Keratinocyte (primary cell): ENCODE data around the gene NUBP2. TPM values are rescaled to one million over a fixed set of nuclear protein-coding genes. Genes with fewer than 3 reads are reported as not detected.

ENCODE experiments used
- DNase-seq: peaks from one replicate; pipeline ENCODE4 v3.0.0-alpha.2; 2011; ENCODE audit warnings: low read depth, missing footprints, low spot score
- FAIRE-seq: peaks from 2 replicates; lab custom pipeline; 2011; peaks lifted over from hg19 to GRCh38; lab: Jason Lieb, UNC
- H2AFZ ChIP-seq: 2 replicates; pipeline ENCODE4 v1.6.0; 2012; ENCODE audit warnings: low read length, control low read depth, inconsistent platforms; ENCODE audit not compliant: control insufficient read depth
- H3K27ac ChIP-seq: 2 replicates; pipeline ENCODE4 v1.5.1; 2011; ENCODE audit warnings: low read length; ENCODE audit not compliant: control insufficient read depth, insufficient read depth
- H3K27me3 ChIP-seq: 3 replicates; pipeline ENCODE4 v1.6.0; 2011; ENCODE audit warnings: low read length; ENCODE audit not compliant: control insufficient read depth, insufficient read depth; ENCODE audit errors: extremely low read depth
- H3K36me3 ChIP-seq, 2 experiments: 2 replicates in 1 of 2; 3 replicates in 1 of 2; pipeline ENCODE4 v1.5.1; 2011; ENCODE audit warnings: low read length in 2 of 2, mild to moderate bottlenecking in 1 of 2; ENCODE audit not compliant: control insufficient read depth in 2 of 2, insufficient read depth in 2 of 2; ENCODE audit errors: extremely low read depth in 1 of 2
- H3K4me1 ChIP-seq: 3 replicates; pipeline ENCODE4 v1.5.1; 2011; ENCODE audit warnings: low read length; ENCODE audit not compliant: control insufficient read depth, insufficient read depth; ENCODE audit errors: extremely low read depth
- H3K4me2 ChIP-seq: 3 replicates; pipeline ENCODE4 v1.6.0; 2011; ENCODE audit warnings: low read depth, low read length; ENCODE audit not compliant: control insufficient read depth, insufficient read depth; ENCODE audit errors: extremely low read depth
- H3K4me3 ChIP-seq, 3 experiments: fragments of 200-600 bp in 1 of 3; sonication (generic) in 1 of 3; 2 replicates in 2 of 3; 3 replicates in 1 of 3; pipeline ENCODE4 v1.5.1; 2011 to 2016; ENCODE audit warnings: low read length in 3 of 3, mild to moderate bottlenecking in 3 of 3, control low read depth in 2 of 3, inconsistent platforms in 1 of 3, low read depth in 1 of 3, mixed read lengths in 1 of 3, mixed run types in 1 of 3, moderate library complexity in 1 of 3; ENCODE audit not compliant: control insufficient read depth in 2 of 3, insufficient read depth in 2 of 3; ENCODE audit errors: extremely low read depth in 1 of 3
- H3K79me2 ChIP-seq: 2 replicates; pipeline ENCODE4 v1.6.0; 2012; ENCODE audit warnings: low read length; ENCODE audit not compliant: control insufficient read depth, insufficient read depth
- H3K9ac ChIP-seq: 3 replicates; pipeline ENCODE4 v1.6.0; 2011; ENCODE audit warnings: low read length; ENCODE audit not compliant: control insufficient read depth, insufficient read depth; ENCODE audit errors: extremely low read depth
- H3K9me1 ChIP-seq: 3 replicates; pipeline ENCODE4 v1.6.0; 2011; ENCODE audit warnings: low read length; ENCODE audit not compliant: control insufficient read depth, insufficient read depth; ENCODE audit errors: extremely low read depth
- H3K9me3 ChIP-seq: 2 replicates; pipeline ENCODE4 v1.5.1; 2012; ENCODE audit warnings: low read depth, low read length; ENCODE audit not compliant: control insufficient read depth
- H4K20me1 ChIP-seq: 3 replicates; pipeline ENCODE4 v1.6.0; 2011; ENCODE audit warnings: low read length; ENCODE audit not compliant: control insufficient read depth, insufficient read depth; ENCODE audit errors: extremely low read depth
- CTCF ChIP-seq, 3 experiments: IDR thresholded peaks in 1 of 3; conservative IDR thresholded peaks in 1 of 3; optimal IDR thresholded peaks in 1 of 3; 2 replicates in 2 of 3; 3 replicates in 1 of 3; pipeline versions ENCODE3 to v1.5.1; 2011; ENCODE audit warnings: low read length in 3 of 3, mild to moderate bottlenecking in 3 of 3, moderate library complexity in 2 of 3, control low read depth in 1 of 3, inconsistent platforms in 1 of 3; ENCODE audit not compliant: insufficient read depth in 2 of 3; ENCODE audit errors: extremely low read depth in 1 of 3
- EZH2 ChIP-seq: IDR thresholded peaks from one replicate; pipeline ENCODE4 v1.6.1; 2012; ENCODE audit warnings: inconsistent platforms, mild to moderate bottlenecking, low read length, moderate library complexity
- dilution Hi-C: fragments of 300-500 bp; cut with MboI; formaldehyde crosslinking; loops from one replicate; pipeline ENCODE4 v1.7.0; 2020; ENCODE audit warnings: low sequenced_read_pairs; ENCODE audit not compliant: extremely low pct_ligation_motif_present
- polyA plus RNA-seq, 5 experiments: library from polyadenylated mRNA; depleted of rRNA in 3 of 5; stranded (reverse) in 3 of 5; stranded (forward) in 1 of 5; unstranded in 1 of 5; fragments of >200 nt; gene quantifications; 1 replicate in 1 of 5; 2 replicates in 3 of 5; 3 replicates in 1 of 5; pipeline versions ENCODE4 v1.2.1 to v1.2.3, GENCODE V29; 2011 to 2012; ENCODE audit warnings: missing spikeins in 2 of 5, low read depth in 1 of 5, low replicate concordance in 1 of 5

The NUBP2 gene
- polyA plus RNA-seq, 1 donor (not counting 4 experiments of a cell fraction or from before 2014, with no cell fraction given): 24.4 TPM

DNA sequence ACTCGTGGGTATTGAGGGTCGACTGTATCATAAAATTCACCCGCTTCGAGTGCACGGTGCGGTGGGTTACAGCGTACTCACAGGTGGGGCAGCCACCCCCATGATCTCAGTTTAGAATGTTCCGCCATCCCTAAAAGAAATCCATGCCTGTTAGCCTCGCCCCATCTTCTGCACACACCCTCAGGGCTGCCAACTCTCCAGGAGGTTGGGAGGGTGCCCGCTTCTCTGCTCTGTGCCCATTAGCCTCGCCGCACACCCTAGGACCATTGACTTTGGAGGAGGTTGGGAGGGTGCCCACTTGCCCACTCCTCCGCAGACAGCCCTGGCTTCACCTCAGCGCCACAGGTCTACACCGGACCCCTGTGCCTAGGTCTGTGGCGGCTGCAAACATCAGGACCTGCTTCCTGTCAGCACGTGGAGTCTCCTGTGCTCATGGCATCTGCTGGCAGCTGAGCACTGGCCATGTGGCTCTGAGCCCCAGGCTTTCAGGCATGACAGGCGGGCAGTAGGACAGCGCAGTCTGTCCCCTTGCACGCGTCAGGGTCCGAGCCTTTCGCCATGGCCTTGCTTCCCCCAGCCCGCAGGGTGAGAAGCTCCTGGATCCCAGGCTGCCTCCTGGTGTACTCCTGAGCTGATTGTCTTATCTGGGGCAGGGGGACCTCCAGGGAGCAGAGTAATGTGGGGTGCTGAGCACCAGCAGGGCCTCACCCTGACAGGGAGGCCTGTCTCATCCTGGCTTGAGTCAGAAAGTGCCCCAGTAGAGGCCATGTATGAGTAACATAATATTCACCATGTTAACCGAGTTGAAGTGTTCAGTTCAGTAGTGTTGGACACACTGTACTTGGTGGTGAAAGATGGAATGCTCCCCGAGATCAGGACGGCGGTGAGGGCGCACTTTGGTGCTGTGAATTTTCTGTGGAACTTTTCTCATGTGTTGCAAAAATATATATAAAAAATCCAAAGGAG, 33.3 kb upstream of the NUBP2 start:
- Histone ChIP-seq H3K79me2 (no peaks in the 10 kb centered on the region), H4K20me1 (peaks cover 2% of the 10 kb centered on the region), H3K4me2 (no peak overlapping the region), H3K4me1 (peaks cover 10% of the 10 kb centered on the region), H3K27me3 (no peaks in the 10 kb centered on the region), H3K27ac (no peak overlapping the region), H3K9me1 (no peaks in the 10 kb centered on the region), H3K9me3 (no peaks in the 10 kb centered on the region), H3K4me3 (no peak overlapping the region), H3K9ac (no peak overlapping the region), H3K36me3 (peaks cover 18 to 35% of the 10 kb centered on the region in 2 experiments), H2AFZ (no peak overlapping the region)
- no peak for TF ChIP-seq EZH2
- TF ChIP-seq CTCF (optimal IDR thresholded peaks at IDR 0.05 in 1 of 3, IDR thresholded peaks at IDR 0.05 in 1 of 3, conservative IDR thresholded peaks at IDR 0.05 in 1 of 3; ENCODE audit: extremely low read depth in 1 of 3, insufficient read depth in 2 of 3, low read length in 3 of 3): no peak
- dilution Hi-C loops: no loop called here
- DNase-seq (no peak), FAIRE-seq (peak; percentile 63)

GRCh38 chr16:1751946-1752345, 30.8 kb upstream of the NUBP2 start:
- Histone ChIP-seq H3K79me2 (no peaks in the 10 kb centered on the region), H2AFZ (no peak overlapping the region), H3K27me3 (no peaks in the 10 kb centered on the region), H3K4me3 (no peak overlapping the region), H3K4me2 (no peak overlapping the region), H3K9me1 (peaks cover 2% of the 10 kb centered on the region), H3K9ac (no peak overlapping the region), H3K27ac (no peak overlapping the region), H3K9me3 (no peaks in the 10 kb centered on the region), H4K20me1 (no peaks in the 10 kb centered on the region), H3K4me1 (peaks cover 19% of the 10 kb centered on the region), H3K36me3 (peaks cover 18 to 31% of the 10 kb centered on the region in 2 experiments)
- TF ChIP-seq EZH2 (no peak), CTCF (optimal IDR thresholded peaks at IDR 0.05 in 1 of 3, IDR thresholded peaks at IDR 0.05 in 1 of 3, conservative IDR thresholded peaks at IDR 0.05 in 1 of 3; ENCODE audit: extremely low read depth in 1 of 3, insufficient read depth in 2 of 3, low read length in 3 of 3) (no peak)
- FAIRE-seq (no peak), DNase-seq (no peak)
- dilution Hi-C loops: no loop called here
